Astrocyte (in vitro differentiated cells and primary cell): Measurements from ENCODE around the gene EVL.

ENCODE experiments used
- EZH2 ChIP-seq: IDR thresholded peaks from 2 replicates; pipeline ENCODE4 v1.6.1; 2012; ENCODE audit warnings: mild to moderate bottlenecking, low read length, inconsistent platforms; ENCODE audit not compliant: insufficient read depth
- TF ChIP-seq, protein P1 (sequence below): IDR thresholded peaks from 2 replicates; pipeline ENCODE4 v1.5.1; 2011; ENCODE audit warnings: low read depth, mild to moderate bottlenecking, inconsistent platforms, low read length, moderate library complexity; ENCODE audit not compliant: insufficient read depth

DNA sequence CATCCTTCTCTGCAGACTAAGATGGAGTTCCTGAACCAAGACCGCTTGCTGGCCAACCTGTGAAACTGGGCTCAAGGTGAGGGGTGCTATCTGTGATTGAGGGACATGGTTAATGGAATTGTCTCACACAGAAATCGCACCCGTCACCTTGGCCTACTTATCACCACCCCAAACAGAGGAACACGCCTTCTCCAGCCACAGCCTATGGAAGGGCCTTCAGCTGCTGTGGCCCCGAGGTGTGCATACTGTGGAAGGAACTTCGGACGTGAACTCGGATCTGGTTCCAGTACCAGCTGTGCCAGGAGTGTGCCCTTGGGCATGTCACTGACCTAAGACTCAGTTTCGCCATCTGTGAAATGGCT is 44.4 kb downstream of the EVL start:
- TF ChIP-seq, protein P1, sequence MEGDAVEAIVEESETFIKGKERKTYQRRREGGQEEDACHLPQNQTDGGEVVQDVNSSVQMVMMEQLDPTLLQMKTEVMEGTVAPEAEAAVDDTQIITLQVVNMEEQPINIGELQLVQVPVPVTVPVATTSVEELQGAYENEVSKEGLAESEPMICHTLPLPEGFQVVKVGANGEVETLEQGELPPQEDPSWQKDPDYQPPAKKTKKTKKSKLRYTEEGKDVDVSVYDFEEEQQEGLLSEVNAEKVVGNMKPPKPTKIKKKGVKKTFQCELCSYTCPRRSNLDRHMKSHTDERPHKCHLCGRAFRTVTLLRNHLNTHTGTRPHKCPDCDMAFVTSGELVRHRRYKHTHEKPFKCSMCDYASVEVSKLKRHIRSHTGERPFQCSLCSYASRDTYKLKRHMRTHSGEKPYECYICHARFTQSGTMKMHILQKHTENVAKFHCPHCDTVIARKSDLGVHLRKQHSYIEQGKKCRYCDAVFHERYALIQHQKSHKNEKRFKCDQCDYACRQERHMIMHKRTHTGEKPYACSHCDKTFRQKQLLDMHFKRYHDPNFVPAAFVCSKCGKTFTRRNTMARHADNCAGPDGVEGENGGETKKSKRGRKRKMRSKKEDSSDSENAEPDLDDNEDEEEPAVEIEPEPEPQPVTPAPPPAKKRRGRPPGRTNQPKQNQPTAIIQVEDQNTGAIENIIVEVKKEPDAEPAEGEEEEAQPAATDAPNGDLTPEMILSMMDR: no peak
- TF ChIP-seq EZH2: no peak
